Measurements from ENCODE around the gene MAPKAP1.

The MAPKAP1 gene

DNA sequence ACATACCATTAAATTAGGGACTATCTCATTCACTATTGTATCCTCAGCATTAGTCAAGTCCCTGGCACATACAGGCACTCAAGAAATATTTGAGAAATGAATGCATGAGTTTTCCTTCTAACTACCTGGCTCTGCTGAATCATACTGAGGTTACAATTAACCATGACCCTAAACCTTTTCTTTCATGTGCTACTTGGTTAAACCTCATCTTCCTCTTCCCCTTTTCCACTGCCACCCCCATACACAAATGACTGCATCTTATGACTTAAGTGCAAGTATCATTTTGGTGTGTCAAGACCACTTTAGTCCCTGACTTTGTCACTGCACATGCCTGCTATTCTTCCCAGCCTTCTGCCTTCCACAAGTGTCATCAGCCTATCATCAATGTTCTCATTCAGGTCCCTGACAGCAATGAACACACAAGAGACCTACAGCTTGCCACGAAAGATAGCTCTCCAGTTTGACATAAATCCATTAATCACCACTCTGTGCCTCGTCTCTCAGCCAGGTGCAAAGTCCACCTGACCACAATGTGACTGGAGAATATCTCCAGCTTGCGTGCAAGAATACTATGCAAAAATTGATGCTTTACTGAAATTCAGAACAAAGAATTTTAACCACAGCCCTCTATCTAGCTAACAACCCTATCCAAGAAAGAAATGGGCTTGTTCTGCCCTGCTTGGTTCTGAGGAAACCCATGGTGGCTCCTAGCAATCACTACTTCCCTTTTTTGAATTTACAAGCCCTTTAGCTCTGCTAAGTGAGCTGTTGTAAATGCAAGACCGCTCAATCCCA lies 74.5 kb downstream of the MAPKAP1 start:
- Histone ChIP-seq H3K4ac (ENCODE audit: low read depth, low read length) (no peak overlapping the region), H3K4me3 (ENCODE audit: low read length) (no peak overlapping the region), H4K5ac (ENCODE audit: low read length) (no peak overlapping the region), H3K18ac (ENCODE audit: low read length) (no peak overlapping the region), H2BK120ac (ENCODE audit: low read depth, low read length) (no peak overlapping the region), H2AK5ac (ENCODE audit: low read length) (no peak overlapping the region), H3K9ac (ENCODE audit: low read length) (peak overlapping the region; percentile 27), H3K27ac (ENCODE audit: low read depth, low read length) (no peak overlapping the region), H3K36me3 (ENCODE audit: control insufficient read depth, insufficient read depth, low read length) (no peaks in the 10 kb centered on the region), H2BK15ac (replicated peaks; ENCODE audit: low read depth) (no peak overlapping the region), H4K8ac (ENCODE audit: low read depth, low read length) (no peak overlapping the region), H3K56ac (ENCODE audit: low read length) (peak overlapping the region; percentile 57), H3K79me1 (ENCODE audit: low read length) (peaks cover 8% of the 10 kb centered on the region), H2BK5ac (ENCODE audit: low read length) (peak overlapping the region; percentile 9), H3K79me2 (ENCODE audit: control insufficient read depth, insufficient read depth, low read length) (peaks cover 10% of the 10 kb centered on the region), H3K4me1 (ENCODE audit: control insufficient read depth, low read depth, low read length) (peaks cover 8% of the 10 kb centered on the region), H3K23ac (ENCODE audit: low read length) (no peak overlapping the region), H3K4me2 (ENCODE audit: low read length) (no peak overlapping the region), H3K27me3 (ENCODE audit: insufficient read depth, low read length, poor library complexity) (no peaks in the 10 kb centered on the region)
- no peak for DNase-seq
- WGBS (ENCODE audit: extremely low coverage, insufficient coverage, low lambda C conversion rate) = no CpG with 5 or more reads among the region's 4 CpGs

GRCh38 chr9:125631391-125632085 lies 75.5 kb downstream of the MAPKAP1 start:
- H3K18ac ChIP-seq (ENCODE audit: low read length) = no peak overlapping the region
- H3K4me3 ChIP-seq (ENCODE audit: low read length) = no peak overlapping the region
- peak; percentile 65 for DNase-seq
- no CpG with 5 or more reads among the region's 7 CpGs for WGBS (ENCODE audit: extremely low coverage, insufficient coverage, low lambda C conversion rate)
- H2BK15ac ChIP-seq (replicated peaks; ENCODE audit: low read depth) = no peak overlapping the region
- no peak overlapping the region for H4K8ac ChIP-seq (ENCODE audit: low read depth, low read length)
- H3K27ac ChIP-seq (ENCODE audit: low read depth, low read length) = no peak overlapping the region
- H2BK5ac ChIP-seq (ENCODE audit: low read length) = no peak overlapping the region
- H3K9ac ChIP-seq (ENCODE audit: low read length) = no peak overlapping the region
- H4K5ac ChIP-seq (ENCODE audit: low read length) = no peak overlapping the region
- peaks cover 7% of the 10 kb centered on the region for H3K79me1 ChIP-seq (ENCODE audit: low read length)
- no peaks in the 10 kb centered on the region for H3K36me3 ChIP-seq (ENCODE audit: control insufficient read depth, insufficient read depth, low read length)
- H2BK120ac ChIP-seq (ENCODE audit: low read depth, low read length) = no peak overlapping the region
- H3K4me2 ChIP-seq (ENCODE audit: low read length) = no peak overlapping the region
- H3K79me2 ChIP-seq (ENCODE audit: control insufficient read depth, insufficient read depth, low read length) = peaks cover 9% of the 10 kb centered on the region
- H3K4me1 ChIP-seq (ENCODE audit: control insufficient read depth, low read depth, low read length) = peaks cover 8% of the 10 kb centered on the region
- H3K23ac ChIP-seq (ENCODE audit: low read length) = no peak overlapping the region
- no peak overlapping the region for H2AK5ac ChIP-seq (ENCODE audit: low read length)
- H3K4ac ChIP-seq (ENCODE audit: low read depth, low read length) = no peak overlapping the region
- no peak overlapping the region for H3K56ac ChIP-seq (ENCODE audit: low read length)
- H3K27me3 ChIP-seq (ENCODE audit: insufficient read depth, low read length, poor library complexity) = no peaks in the 10 kb centered on the region

DNA sequence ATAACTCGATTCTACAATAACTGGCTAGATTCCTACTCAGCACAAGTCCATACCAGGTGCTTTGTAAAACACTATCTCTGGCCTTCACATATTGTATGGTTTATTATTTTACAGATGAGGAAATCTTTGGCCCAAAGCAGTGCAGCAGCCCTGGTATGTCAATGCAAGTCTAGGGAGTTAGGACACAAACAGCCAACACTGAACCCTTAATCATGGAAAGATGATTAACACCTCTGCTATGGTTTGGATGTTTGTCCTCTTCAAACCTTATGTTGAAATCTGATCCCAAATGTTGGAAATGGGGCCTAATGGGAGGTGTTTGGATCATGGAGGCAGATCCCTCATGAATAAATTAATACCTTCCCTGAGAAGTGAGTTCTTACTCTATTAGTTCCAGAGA lies 76.6 kb downstream of the MAPKAP1 start:
- WGBS (ENCODE audit: extremely low coverage, insufficient coverage, low lambda C conversion rate) = no CpG with 5 or more reads among the region's 1 CpG
- H4K5ac ChIP-seq (ENCODE audit: low read length) = no peak overlapping the region
- no peak overlapping the region for H3K27ac ChIP-seq (ENCODE audit: low read depth, low read length)
- H2BK5ac ChIP-seq (ENCODE audit: low read length) = no peak overlapping the region
- H3K4me3 ChIP-seq (ENCODE audit: low read length) = no peak overlapping the region
- H3K4me2 ChIP-seq (ENCODE audit: low read length) = no peak overlapping the region
- H3K56ac ChIP-seq (ENCODE audit: low read length) = no peak overlapping the region
- H4K8ac ChIP-seq (ENCODE audit: low read depth, low read length) = no peak overlapping the region
- no peak overlapping the region for H2AK5ac ChIP-seq (ENCODE audit: low read length)
- no peak for DNase-seq
- H3K18ac ChIP-seq (ENCODE audit: low read length) = no peak overlapping the region
- H3K4me1 ChIP-seq (ENCODE audit: control insufficient read depth, low read depth, low read length) = peaks cover 8% of the 10 kb centered on the region
- H3K23ac ChIP-seq (ENCODE audit: low read length) = no peak overlapping the region
- H2BK15ac ChIP-seq (replicated peaks; ENCODE audit: low read depth) = no peak overlapping the region
- H3K27me3 ChIP-seq (ENCODE audit: insufficient read depth, low read length, poor library complexity) = no peaks in the 10 kb centered on the region
- H3K4ac ChIP-seq (ENCODE audit: low read depth, low read length) = no peak overlapping the region
- peaks cover 6% of the 10 kb centered on the region for H3K79me1 ChIP-seq (ENCODE audit: low read length)
- H3K9ac ChIP-seq (ENCODE audit: low read length) = no peak overlapping the region
- no peak overlapping the region for H2BK120ac ChIP-seq (ENCODE audit: low read depth, low read length)
- H3K79me2 ChIP-seq (ENCODE audit: control insufficient read depth, insufficient read depth, low read length) = peaks cover 8% of the 10 kb centered on the region
- no peaks in the 10 kb centered on the region for H3K36me3 ChIP-seq (ENCODE audit: control insufficient read depth, insufficient read depth, low read length)

- H3K4me3 ChIP-seq (ENCODE audit: low read length) = no peak overlapping the region
- no peak overlapping the region for H3K9ac ChIP-seq (ENCODE audit: low read length)
- peaks cover 8% of the 10 kb centered on the region for H3K4me1 ChIP-seq (ENCODE audit: control insufficient read depth, low read depth, low read length)
- H3K4me2 ChIP-seq (ENCODE audit: low read length) = no peak overlapping the region
- no peak overlapping the region for H4K8ac ChIP-seq (ENCODE audit: low read depth, low read length)
- no peak overlapping the region for H3K23ac ChIP-seq (ENCODE audit: low read length)
- no peaks in the 10 kb centered on the region for H3K36me3 ChIP-seq (ENCODE audit: control insufficient read depth, insufficient read depth, low read length)
- peaks cover 6% of the 10 kb centered on the region for H3K79me2 ChIP-seq (ENCODE audit: control insufficient read depth, insufficient read depth, low read length)
- H3K27ac ChIP-seq (ENCODE audit: low read depth, low read length) = no peak overlapping the region
- H3K18ac ChIP-seq (ENCODE audit: low read length) = no peak overlapping the region
- no peaks in the 10 kb centered on the region for H3K27me3 ChIP-seq (ENCODE audit: insufficient read depth, low read length, poor library complexity)
- no peak overlapping the region for H2BK120ac ChIP-seq (ENCODE audit: low read depth, low read length)
- no peak overlapping the region for H2BK5ac ChIP-seq (ENCODE audit: low read length)
- H2BK15ac ChIP-seq (replicated peaks; ENCODE audit: low read depth) = no peak overlapping the region
- DNase-seq = no peak
- H2AK5ac ChIP-seq (ENCODE audit: low read length) = no peak overlapping the region
- no peak overlapping the region for H4K5ac ChIP-seq (ENCODE audit: low read length)
- WGBS (ENCODE audit: extremely low coverage, insufficient coverage, low lambda C conversion rate) = no CpG with 5 or more reads among the region's 3 CpGs
- no peak overlapping the region for H3K4ac ChIP-seq (ENCODE audit: low read depth, low read length)
- H3K79me1 ChIP-seq (ENCODE audit: low read length) = peaks cover 6% of the 10 kb centered on the region
- H3K56ac ChIP-seq (ENCODE audit: low read length) = no peak overlapping the region
Observed at GRCh38 chr9:125629446-125629845, 77.6 kb downstream of the MAPKAP1 start.

GRCh38 chr9:125626187-125626586 lies 80.8 kb downstream of the MAPKAP1 start:
- Histone ChIP-seq H3K4me1 (ENCODE audit: control insufficient read depth, low read depth, low read length) (no peaks in the 10 kb centered on the region), H3K79me1 (ENCODE audit: low read length) (no peaks in the 10 kb centered on the region), H3K23ac (ENCODE audit: low read length) (no peak overlapping the region), H2AK5ac (ENCODE audit: low read length) (no peak overlapping the region), H3K36me3 (ENCODE audit: control insufficient read depth, insufficient read depth, low read length) (no peaks in the 10 kb centered on the region), H4K8ac (ENCODE audit: low read depth, low read length) (no peak overlapping the region), H3K4me2 (ENCODE audit: low read length) (no peak overlapping the region), H3K56ac (ENCODE audit: low read length) (no peak overlapping the region), H3K9ac (ENCODE audit: low read length) (no peak overlapping the region), H3K18ac (ENCODE audit: low read length) (no peak overlapping the region), H2BK5ac (ENCODE audit: low read length) (no peak overlapping the region), H2BK15ac (replicated peaks; ENCODE audit: low read depth) (no peak overlapping the region), H4K5ac (ENCODE audit: low read length) (no peak overlapping the region), H3K79me2 (ENCODE audit: control insufficient read depth, insufficient read depth, low read length) (peaks cover 1% of the 10 kb centered on the region), H2BK120ac (ENCODE audit: low read depth, low read length) (no peak overlapping the region), H3K27me3 (ENCODE audit: insufficient read depth, low read length, poor library complexity) (no peaks in the 10 kb centered on the region), H3K4ac (ENCODE audit: low read depth, low read length) (no peak overlapping the region), H3K27ac (ENCODE audit: low read depth, low read length) (no peak overlapping the region), H3K4me3 (ENCODE audit: low read length) (no peak overlapping the region)
- DNase-seq = no peak
